Panc1 (cell line): ENCODE data around the gene PCCA. TPM values are rescaled to one million over a fixed set of nuclear protein-coding genes. Genes with fewer than 3 reads are reported as not detected.
A peak's percentile ranks its signal among the peaks of the same experiment; 100 is the strongest.

Experiments
- ATAC-seq: fragments of 200-7000 bp; cut with Tn5 transposase; 2 replicates; pipeline ENCODE4 v1.9.1; 2020; ENCODE audit warnings: mild to moderate bottlenecking, moderate library complexity
- BruUV-seq: library from RNA; stranded (reverse); fragments of 400-500 nt; replicated peaks from 2 replicates; lab custom pipeline; 2021; lab: Mats Ljungman, UMichigan
- CTCF ChIA-PET: fragments of 300-600 bp; sonication (Branson Sonifier 250); formaldehyde crosslinking; loops from one replicate; lab custom pipeline; 2022; ENCODE audit warnings: antibody characterized with exemption; lab: Charles Lee
- POLR2A ChIA-PET: fragments of 300-600 bp; sonication (Branson Sonifier 250); formaldehyde crosslinking; loops from one replicate; lab custom pipeline; 2022; ENCODE audit warnings: antibody characterized with exemption; lab: Charles Lee
- DNase-seq: peaks from one replicate; pipeline ENCODE4 v3.0.0-alpha.2; 2010; ENCODE audit warnings: low read depth, low spot score
- H3K27ac ChIP-seq: 2 replicates; pipeline ENCODE4 v1.5.1; 2011; ENCODE audit warnings: mild to moderate bottlenecking, low read length, inconsistent platforms
- H3K27me3 ChIP-seq: fragments of 200-500 bp; sonication (Bioruptor generic); 2 replicates; pipeline ENCODE4 v1.6.0; 2014; ENCODE audit warnings: low read length, inconsistent platforms; ENCODE audit not compliant: control insufficient read depth, insufficient read depth
- H3K36me3 ChIP-seq: fragments of 200-500 bp; sonication (Bioruptor generic); 2 replicates; pipeline ENCODE4 v1.5.1; 2014; ENCODE audit warnings: inconsistent platforms, mild to moderate bottlenecking, low read length, moderate library complexity; ENCODE audit not compliant: control insufficient read depth, insufficient read depth
- H3K4me1 ChIP-seq: 2 replicates; pipeline ENCODE4 v1.5.1; 2011; ENCODE audit warnings: inconsistent platforms, mild to moderate bottlenecking, low read length, moderate library complexity; ENCODE audit not compliant: control insufficient read depth, insufficient read depth
- H3K4me3 ChIP-seq, 2 experiments: 2 replicates each; pipeline ENCODE4 v1.5.1; 2011 to 2012; ENCODE audit warnings: low read depth in 2 of 2, low read length in 2 of 2, mild to moderate bottlenecking in 2 of 2, inconsistent platforms in 1 of 2, moderate library complexity in 1 of 2
- H3K9me3 ChIP-seq: fragments of 200-500 bp; sonication (Bioruptor generic); 2 replicates; pipeline ENCODE4 v1.5.1; 2014; ENCODE audit warnings: low read depth, mild to moderate bottlenecking, inconsistent platforms, low read length, moderate library complexity; ENCODE audit not compliant: control insufficient read depth, insufficient read depth
- POLR2AphosphoS5 ChIP-seq: IDR thresholded peaks from 2 replicates; pipeline ENCODE4 v1.6.1; 2012; ENCODE audit warnings: mild to moderate bottlenecking, low read depth, low read length, moderate library complexity
- SIN3A ChIP-seq: IDR thresholded peaks from 2 replicates; pipeline ENCODE4 v1.6.1; 2012; ENCODE audit warnings: low read depth, mild to moderate bottlenecking, low read length, moderate library complexity, borderline replicate concordance; ENCODE audit not compliant: insufficient read depth
- TCF7L2 ChIP-seq: IDR thresholded peaks from 2 replicates; pipeline ENCODE4 v1.6.1; 2011; ENCODE audit warnings: mild to moderate bottlenecking, low read depth, low read length, inconsistent platforms
- in situ Hi-C: cut with HindIII; loops from 2 replicates; pipeline ENCODE4 v1.10.0; 2016; ENCODE audit warnings: low sequenced_read_pairs, low pct_unique_long_range_greater_than_20kb
- intact Hi-C: fragments of 100-400 bp; cut with micrococcal nuclease; formaldehyde crosslinking; loops from one replicate; pipeline ENCODE4 v1.10.0; 2022; ENCODE audit not compliant: unreplicated experiment
- total RNA-seq: library from RNA; stranded (reverse); gene quantifications from one replicate; pipeline ENCODE4 v1.2.1, GENCODE V29; 2021; ENCODE audit not compliant: unreplicated experiment
- TF ChIP-seq, protein P1 (sequence below), 2 experiments: IDR thresholded peaks; 2 replicates each; pipeline ENCODE4 v1.6.1; 2011 to 2012; ENCODE audit warnings: low read depth in 2 of 2, control low read depth in 1 of 2, low read length in 1 of 2, mild to moderate bottlenecking in 1 of 2, moderate library complexity in 1 of 2; ENCODE audit not compliant: insufficient read depth in 1 of 2
- TF ChIP-seq, protein P2 (sequence below): fragments of 450-650 bp; IDR thresholded peaks from 2 replicates; pipeline ENCODE4 v1.5.1; 2017; ENCODE audit warnings: mild to moderate bottlenecking

The PCCA gene
- total RNA-seq, 1 experiment from 2014 or later: 14.7 TPM

DNA sequence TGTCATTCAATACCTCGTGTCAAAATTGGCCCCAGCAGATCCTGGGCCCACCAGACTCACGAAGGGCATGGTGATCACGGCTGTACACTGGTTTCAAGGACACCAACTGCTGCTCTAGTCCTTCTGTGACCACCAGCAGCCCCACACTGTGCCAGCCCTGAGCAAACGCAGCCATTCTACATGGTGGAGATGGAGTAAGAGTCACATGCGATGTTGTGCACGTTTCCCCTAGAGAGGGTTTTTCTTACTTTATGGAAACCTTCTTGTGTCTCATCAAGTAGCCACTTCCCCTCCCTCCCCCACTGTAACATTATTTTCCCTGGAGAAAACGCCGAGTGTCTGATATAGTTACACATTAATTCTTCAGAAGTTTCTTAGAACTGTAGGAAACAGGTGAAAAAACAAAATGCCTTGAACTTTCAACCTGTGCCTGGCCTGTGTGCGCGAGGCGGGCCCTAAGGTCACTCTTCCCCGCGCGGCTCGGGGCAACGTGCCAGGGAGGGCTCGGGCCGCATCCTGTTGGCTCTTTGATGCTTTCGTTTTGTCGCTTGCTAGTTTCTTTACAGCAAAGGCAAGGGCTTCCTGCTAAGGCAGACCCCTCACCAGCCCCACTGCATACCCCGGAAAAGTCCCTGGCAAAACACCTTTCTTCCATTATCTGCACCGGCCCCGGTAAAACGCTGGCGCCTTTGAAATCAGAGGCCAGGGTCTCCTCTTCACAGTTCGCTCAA is 455.1 kb downstream of the PCCA start:
- in situ Hi-C loops (no loop called here), intact Hi-C loops (no loop called here)
- ChIA-PET CTCF (no interaction called here), POLR2A (no interaction called here)
- no peak for DNase-seq
- Histone ChIP-seq H3K4me1 (peaks cover 9% of the 10 kb centered on the region), H3K27ac (peak overlapping the region; percentile 2; the same call in 1 of the 2 replicates), H3K4me3 (no peak overlapping the region), H3K9me3 (no peaks in the 10 kb centered on the region), H3K36me3 (no peaks in the 10 kb centered on the region), H3K27me3 (no peaks in the 10 kb centered on the region)
- BruUV-seq: no TSS peak
- no peak for TF ChIP-seq SIN3A
- TF ChIP-seq POLR2AphosphoS5: no peak
- TF ChIP-seq, protein P1, sequence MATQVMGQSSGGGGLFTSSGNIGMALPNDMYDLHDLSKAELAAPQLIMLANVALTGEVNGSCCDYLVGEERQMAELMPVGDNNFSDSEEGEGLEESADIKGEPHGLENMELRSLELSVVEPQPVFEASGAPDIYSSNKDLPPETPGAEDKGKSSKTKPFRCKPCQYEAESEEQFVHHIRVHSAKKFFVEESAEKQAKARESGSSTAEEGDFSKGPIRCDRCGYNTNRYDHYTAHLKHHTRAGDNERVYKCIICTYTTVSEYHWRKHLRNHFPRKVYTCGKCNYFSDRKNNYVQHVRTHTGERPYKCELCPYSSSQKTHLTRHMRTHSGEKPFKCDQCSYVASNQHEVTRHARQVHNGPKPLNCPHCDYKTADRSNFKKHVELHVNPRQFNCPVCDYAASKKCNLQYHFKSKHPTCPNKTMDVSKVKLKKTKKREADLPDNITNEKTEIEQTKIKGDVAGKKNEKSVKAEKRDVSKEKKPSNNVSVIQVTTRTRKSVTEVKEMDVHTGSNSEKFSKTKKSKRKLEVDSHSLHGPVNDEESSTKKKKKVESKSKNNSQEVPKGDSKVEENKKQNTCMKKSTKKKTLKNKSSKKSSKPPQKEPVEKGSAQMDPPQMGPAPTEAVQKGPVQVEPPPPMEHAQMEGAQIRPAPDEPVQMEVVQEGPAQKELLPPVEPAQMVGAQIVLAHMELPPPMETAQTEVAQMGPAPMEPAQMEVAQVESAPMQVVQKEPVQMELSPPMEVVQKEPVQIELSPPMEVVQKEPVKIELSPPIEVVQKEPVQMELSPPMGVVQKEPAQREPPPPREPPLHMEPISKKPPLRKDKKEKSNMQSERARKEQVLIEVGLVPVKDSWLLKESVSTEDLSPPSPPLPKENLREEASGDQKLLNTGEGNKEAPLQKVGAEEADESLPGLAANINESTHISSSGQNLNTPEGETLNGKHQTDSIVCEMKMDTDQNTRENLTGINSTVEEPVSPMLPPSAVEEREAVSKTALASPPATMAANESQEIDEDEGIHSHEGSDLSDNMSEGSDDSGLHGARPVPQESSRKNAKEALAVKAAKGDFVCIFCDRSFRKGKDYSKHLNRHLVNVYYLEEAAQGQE (IDR thresholded peaks at IDR 0.05; ENCODE audit: insufficient read depth in 1 of 2, low read depth in 2 of 2, low read length in 1 of 2): no peak
- TF ChIP-seq, protein P2, sequence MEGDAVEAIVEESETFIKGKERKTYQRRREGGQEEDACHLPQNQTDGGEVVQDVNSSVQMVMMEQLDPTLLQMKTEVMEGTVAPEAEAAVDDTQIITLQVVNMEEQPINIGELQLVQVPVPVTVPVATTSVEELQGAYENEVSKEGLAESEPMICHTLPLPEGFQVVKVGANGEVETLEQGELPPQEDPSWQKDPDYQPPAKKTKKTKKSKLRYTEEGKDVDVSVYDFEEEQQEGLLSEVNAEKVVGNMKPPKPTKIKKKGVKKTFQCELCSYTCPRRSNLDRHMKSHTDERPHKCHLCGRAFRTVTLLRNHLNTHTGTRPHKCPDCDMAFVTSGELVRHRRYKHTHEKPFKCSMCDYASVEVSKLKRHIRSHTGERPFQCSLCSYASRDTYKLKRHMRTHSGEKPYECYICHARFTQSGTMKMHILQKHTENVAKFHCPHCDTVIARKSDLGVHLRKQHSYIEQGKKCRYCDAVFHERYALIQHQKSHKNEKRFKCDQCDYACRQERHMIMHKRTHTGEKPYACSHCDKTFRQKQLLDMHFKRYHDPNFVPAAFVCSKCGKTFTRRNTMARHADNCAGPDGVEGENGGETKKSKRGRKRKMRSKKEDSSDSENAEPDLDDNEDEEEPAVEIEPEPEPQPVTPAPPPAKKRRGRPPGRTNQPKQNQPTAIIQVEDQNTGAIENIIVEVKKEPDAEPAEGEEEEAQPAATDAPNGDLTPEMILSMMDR: no peak
- TF ChIP-seq TCF7L2: no peak
- ATAC-seq: no peak

DNA sequence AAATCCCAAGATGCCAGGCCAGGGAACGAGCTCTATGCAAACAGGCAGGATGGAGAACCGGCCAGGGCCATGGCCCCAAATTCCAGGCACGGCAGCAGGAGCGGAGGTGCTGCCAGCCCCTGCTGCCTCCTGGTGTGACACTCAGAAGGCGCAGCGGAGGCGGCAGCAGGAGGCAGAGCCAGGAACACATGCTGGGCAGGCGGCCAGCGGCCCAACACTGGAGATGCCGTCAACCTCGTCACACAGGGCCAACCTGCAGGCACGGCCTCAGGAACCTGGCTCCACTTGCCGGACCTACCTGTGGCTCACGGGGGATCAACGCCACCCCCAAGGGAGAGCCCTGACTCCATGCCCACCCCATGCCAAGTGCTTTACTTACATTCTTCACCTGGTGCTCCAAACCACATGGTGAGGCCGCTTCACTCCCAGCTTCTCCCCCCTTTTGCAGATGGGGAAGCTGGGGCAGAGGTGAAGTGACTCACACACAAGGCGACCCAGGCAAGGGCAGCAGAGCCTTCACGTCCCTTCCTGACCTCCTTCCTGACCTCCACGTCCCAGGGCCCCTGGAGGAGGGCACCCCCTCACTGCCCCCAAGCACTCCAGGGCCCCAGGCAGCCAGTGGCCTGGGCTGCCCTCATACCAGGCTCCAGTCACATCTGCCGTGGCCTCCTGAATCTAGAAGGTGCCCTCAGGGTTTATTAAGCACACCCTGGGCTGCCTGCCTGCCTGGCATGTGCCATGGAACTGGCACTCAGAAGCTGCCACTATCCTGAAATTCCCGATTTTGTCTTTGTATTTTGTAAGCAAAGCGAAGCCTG is 456.2 kb downstream of the PCCA start:
- TF ChIP-seq SIN3A: no peak
- no peak for TF ChIP-seq POLR2AphosphoS5
- TF ChIP-seq TCF7L2: no peak
- TF ChIP-seq, protein P2: no peak
- TF ChIP-seq, protein P1 (IDR thresholded peaks at IDR 0.05; ENCODE audit: insufficient read depth in 1 of 2, low read depth in 2 of 2, low read length in 1 of 2): no peak
- ATAC-seq (peak; percentile 72), DNase-seq (no peak)
- intact Hi-C loops (no loop called here), in situ Hi-C loops (no loop called here)
- no TSS peak for BruUV-seq
- Histone ChIP-seq H3K4me1 (peaks cover 9% of the 10 kb centered on the region), H3K27ac (no peak overlapping the region; the same call in none of the 2 replicates), H3K27me3 (no peaks in the 10 kb centered on the region), H3K4me3 (no peak overlapping the region), H3K9me3 (no peaks in the 10 kb centered on the region), H3K36me3 (no peaks in the 10 kb centered on the region)
- POLR2A ChIA-PET: no interaction called here
- CTCF ChIA-PET: no interaction called here
